Activated CD8-positive, alpha-beta memory T cell treated with anti-CD3 and anti-CD28 coated beads, Interleukin-2, amount 50 U/mL, for 24 hours (primary cell): ENCODE data around the gene PLEKHO1.
"Not testable (repeated sequence)": the region's sequence is repeated elsewhere in the genome, so short reads cannot be mapped to it uniquely, and the experiment has no call there.

Experiments
- DNase-seq: peaks from one replicate; pipeline ENCODE4 v3.0.0-alpha.2; 2020; ENCODE audit errors: extremely low read depth

Gene PLEKHO1, protein sequence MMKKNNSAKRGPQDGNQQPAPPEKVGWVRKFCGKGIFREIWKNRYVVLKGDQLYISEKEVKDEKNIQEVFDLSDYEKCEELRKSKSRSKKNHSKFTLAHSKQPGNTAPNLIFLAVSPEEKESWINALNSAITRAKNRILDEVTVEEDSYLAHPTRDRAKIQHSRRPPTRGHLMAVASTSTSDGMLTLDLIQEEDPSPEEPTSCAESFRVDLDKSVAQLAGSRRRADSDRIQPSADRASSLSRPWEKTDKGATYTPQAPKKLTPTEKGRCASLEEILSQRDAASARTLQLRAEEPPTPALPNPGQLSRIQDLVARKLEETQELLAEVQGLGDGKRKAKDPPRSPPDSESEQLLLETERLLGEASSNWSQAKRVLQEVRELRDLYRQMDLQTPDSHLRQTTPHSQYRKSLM

DNA sequence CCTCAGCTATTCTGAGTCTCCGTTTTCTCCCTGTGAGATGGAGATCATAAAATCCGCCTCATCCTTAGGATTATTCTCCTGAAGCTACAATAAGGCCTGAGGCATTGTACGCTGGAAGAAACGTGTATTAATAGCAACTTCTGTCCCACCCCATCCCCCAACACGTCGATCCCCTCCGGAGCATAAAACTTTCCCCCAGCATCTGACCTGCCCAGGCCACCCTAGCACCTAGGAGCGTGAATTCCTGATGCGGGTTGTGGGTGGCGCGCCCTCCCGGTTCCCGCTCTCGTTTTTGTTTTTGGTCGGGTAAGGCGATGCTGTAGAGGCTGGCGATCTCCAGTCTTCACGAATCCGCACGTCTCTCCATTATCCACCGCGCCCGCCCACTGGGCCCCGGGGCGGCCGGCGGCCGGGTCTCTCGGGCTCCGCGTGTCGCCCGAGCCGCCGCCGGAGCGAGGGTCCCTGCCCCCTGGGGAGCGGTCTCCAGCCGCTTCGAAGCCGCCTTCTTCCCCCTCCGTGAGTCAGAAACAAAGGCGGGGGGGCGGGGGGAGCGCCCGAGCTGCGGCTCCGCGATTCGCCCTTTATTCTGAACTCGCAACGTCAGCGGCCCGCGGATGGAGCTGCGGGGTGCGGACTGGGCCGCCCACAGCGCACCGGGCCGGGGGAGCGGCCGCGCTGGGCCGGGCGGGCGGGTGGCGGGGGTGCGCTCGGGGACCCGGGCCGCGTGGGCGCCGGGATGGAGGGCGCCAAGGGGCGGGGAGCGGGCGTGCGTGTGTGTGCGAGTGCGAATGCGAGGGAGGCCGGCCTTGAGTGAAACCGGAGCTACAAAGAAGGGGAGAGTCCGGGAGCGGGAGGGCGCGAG is at the start of gene PLEKHO1:
Gene PLEKHO1, plus strand, starts transcription at position 646 of the 862 bp plus-strand sequence. CDS start 342 bp downstream, outside the sequence.
- peak; percentile 53 for DNase-seq

DNA sequence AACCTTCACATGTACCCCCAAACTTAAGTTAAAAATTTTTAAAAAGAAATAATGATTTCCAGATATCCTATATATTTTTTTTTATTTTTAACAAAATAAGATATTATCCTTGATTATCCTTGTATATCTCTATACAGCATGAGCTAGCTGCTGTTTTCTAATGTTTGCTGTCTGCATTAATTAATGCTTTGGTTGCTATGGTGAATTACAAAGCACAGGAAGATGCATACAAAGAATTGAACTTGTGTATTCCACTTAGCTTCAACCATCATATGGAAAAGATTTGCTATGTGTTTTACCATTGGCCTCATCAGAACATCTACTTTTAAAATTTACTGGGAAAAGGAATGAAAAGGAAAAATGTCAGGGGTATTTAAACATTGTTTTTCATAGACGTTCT is 46.7 kb upstream of the PLEKHO1 start:
- DNase-seq = no peak

GRCh38 chr1:150106341-150106740 is 43.4 kb upstream of the PLEKHO1 start:
- no peak for DNase-seq

DNA sequence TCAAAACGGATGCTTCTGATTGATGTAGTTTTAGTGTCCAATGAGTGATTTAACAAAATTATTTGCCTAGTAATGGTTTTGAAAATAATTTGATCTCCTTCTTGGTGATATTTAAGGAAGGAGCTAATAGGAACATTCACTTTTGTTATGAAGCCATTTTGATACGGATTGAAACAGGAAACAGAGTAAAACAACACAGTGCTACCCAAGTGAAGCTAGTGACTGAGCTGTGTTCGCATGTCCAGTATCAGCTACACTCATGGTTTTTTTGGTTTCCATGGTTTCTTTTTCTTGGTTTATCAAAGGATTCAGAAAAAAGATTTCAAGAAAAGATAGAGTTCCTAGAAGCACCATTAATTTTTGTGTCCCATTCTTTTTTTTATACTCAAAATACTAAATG is 40.1 kb upstream of the PLEKHO1 start:
- DNase-seq = no peak

DNA sequence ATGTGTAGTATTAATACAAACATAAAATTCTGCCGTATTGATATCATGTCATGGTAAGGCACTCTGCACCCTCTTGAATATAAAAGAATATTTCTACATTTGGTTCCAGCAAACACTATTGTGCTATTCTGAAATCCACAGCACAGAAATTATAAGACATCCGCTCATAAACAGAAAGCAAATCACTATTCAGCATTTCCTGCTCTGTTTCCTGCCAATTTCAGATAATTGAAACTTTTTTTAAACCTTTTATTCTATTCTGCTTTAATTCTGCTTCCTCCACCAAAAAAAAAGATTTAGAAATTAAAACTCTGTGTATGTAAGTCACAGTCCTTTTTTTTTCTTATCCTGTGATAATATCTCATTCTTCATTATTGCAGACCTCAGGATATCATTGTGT is 39.6 kb upstream of the PLEKHO1 start:
- DNase-seq = no peak

DNA sequence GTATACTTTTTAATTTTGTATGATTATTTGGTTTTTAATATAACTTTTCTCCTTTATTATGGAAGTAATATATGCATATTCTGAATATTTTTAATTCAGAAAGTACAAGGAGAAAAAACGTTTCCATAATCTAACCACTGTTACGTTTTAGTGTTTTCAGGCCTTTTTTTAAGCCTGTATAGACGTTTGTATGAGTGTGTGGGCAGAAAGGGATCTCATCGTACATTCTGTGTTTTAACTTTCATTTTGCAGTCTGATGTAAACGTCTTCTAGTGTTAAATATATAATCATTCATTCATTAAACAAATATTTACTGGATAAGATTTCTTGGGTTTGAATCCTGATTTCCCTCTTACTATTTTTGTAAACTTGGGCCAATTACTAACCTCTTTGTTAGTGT is 38.0 kb upstream of the PLEKHO1 start:
- DNase-seq = no peak

- no peak for DNase-seq
Observed at GRCh38 chr1:150115121-150115520, 34.6 kb upstream of the PLEKHO1 start.

- DNase-seq = no peak
Observed at GRCh38 chr1:150118716-150119115, 31.0 kb upstream of the PLEKHO1 start.

DNA sequence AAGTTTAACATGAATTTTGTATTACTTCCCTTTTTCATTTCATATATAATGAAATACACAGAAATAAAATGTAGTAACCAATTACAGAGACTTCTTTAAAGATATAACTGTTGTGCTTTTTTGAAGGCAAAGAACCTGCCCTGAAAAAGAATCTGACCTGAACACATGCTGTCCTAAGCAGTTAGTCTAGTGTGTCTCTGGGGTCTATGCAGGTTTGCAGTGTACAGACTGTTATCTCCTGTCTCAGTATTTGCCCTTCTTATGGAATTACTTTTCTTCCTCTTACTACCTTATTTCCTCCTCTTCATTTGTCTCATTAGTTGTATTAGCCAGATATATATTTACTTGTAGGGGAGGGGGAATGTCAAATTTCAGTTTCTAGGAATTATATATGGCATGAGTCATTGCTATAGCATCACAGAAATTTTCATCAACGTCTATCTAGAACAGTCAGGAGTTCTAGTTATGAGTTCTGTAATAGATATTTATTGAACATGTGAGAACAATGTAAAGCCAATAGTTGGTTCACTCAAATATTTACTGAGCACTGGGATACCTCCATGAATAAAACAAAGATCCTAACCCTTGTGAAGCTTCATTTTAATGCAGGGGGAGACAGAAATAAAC is 28.4 kb upstream of the PLEKHO1 start:
- DNase-seq = no peak

DNA sequence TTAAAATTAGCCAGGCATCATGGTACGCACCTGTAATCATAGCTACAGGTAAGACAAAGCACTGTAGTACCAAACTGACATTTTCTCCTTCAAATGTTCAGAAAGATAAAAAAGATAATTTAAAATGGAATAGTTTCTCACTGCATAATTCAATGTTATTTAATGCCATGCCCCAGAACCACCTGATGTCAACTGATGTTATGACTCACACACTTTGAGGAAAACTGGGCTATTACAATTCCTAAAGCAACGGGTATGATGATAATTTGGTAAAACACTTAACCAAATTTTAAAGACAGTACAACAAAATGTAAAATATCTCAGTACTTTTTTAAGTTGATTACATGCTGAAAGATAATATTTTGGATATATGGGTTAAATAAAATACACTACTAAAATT is 22.9 kb upstream of the PLEKHO1 start:
- DNase-seq = no peak

DNA sequence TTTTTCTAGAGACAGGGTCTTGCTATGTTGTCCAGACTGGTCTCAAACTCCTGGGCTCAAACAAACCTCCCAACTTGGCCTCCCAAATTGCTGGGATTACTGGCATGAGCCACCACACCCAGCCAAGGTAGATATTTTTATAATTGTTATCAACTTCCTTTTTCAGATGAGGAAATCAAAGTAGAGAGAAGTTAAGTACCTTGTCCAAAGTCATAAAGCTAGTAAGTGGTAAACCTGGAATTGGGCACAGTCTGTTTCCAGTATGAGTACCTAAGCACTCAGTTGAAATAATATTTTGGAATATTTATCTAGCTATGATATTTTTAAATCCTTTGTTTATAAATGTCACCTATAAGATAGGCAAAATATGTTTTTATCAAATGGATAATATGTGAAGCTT is 22.3 kb upstream of the PLEKHO1 start:
- no peak for DNase-seq

- DNase-seq = no peak
Observed at GRCh38 chr1:150127868-150128267, 21.8 kb upstream of the PLEKHO1 start.

- DNase-seq = no peak
Observed at GRCh38 chr1:150132372-150132771, 17.3 kb upstream of the PLEKHO1 start.

GRCh38 chr1:150134537-150134936 is 15.2 kb upstream of the PLEKHO1 start:
- DNase-seq = no peak

DNA sequence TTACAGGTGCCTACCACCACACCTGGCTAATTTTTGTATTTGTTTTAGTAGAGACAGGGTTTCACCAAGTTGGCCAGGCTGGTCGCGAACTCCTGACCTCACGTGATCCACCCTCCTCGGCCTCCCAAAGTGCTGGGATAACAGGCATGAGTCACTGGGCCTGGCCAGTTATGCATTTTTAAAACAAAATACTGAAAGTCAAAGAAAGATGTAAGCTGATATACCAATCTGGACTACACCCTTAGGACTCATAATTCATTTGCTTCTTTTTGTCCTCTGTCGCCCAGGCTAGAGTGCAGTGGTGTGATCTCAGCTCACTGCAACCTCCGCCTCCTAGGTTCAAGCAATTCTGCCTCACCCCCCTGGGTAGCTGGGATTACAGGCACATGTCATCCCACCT is 14.3 kb upstream of the PLEKHO1 start:
- not testable (repeated sequence) for DNase-seq

- no peak for DNase-seq
Observed at GRCh38 chr1:150138044-150138443, 11.7 kb upstream of the PLEKHO1 start.

DNA sequence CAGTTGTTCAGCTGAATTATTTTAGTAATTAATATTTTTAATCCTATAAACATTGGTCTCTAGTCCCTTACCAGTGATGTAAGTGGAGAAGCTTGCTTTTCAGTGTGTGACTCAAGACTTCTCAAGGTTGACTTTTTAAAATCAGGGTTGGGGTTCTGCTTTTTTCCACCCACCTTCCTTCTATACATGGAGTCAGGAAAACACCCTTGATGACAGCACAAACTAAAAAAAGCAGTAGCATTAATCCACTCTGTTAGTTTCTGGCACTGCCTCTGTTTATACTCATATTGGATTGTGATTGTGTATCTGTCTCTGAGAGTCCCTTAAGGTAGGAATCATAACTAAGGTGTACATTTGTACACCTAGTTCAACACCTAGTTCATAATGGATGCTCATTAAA is 8.3 kb upstream of the PLEKHO1 start:
- no peak for DNase-seq

- no peak for DNase-seq
Observed at GRCh38 chr1:150142083-150142482, 7.6 kb upstream of the PLEKHO1 start.

DNA sequence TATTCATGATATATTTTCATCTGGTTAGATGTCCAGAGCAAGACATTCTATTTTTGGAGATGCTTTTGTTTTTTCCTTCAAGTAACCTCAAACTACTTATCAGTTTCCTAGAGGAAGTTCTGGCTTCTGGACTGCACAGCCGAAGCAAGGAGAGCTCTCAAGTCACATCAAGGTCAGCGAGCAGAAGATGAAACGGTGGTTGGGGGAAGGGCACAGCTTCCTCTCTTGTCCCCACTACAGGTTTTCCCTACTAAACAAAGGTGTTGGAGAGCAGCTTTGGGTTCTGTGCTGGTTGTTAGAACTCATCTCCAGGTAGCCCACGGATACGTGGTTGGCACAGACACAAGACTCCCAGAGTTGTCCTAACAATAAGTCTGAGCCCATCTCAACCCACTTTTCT is 5.1 kb upstream of the PLEKHO1 start:
- DNase-seq = no peak

DNA sequence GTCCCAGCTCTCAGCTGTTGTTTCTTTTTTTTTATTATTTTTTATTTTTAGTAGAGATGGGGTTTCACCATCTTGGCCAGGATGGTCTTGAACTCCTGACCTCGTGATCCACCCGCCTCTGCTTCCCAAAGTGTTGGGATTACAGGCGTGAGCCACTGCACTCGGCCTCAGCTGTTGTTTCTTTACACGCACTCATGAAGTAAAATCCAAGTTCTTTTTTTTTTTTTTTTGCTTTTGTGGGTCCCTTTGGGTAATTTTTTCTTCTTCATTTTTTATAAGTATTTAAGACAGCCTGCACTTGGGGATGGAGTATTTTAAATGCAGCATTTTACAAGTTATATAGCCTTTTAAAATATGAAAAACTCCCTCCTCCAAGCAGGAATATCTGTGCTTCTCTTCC is 3.7 kb upstream of the PLEKHO1 start:
- DNase-seq = not testable (repeated sequence)

DNA sequence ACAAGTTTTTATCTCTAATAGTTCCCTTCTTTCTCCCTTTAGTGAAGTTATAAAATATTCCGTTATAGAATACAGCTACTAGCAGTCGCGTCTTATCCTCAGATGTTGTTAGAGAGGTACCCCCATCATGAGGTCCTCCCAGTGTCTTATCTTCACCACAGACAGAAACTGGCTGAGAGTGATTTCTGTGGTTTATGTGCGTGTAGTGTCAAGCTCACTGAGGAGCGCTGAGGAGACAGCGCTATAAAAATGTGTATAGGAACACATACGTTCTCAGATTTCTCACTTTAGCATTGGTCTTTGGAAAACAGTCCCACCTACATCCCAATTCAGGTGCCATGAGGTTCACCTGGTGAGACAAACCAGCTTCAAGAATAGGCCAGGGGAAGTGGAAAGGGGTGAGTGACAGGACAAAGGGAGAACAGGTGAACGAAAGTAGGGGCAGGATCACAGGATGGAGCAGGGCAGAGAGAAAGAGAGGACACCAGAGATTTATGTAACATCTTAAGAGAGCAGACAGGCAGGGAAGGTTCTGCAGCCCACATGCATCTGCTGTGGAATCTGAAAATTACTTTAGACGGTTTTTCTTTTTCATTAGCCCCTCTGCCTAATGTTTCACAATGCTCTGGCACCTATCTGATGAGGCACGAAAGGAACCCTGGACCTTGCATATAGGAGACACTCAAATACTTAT is 2.7 kb upstream of the PLEKHO1 start:
- no peak for DNase-seq

GRCh38 chr1:150148837-150149270 is 862 bp upstream of the PLEKHO1 start:
- no peak for DNase-seq
